ENCODE results near the gene ACBD3.

Gene ACBD3

DNA sequence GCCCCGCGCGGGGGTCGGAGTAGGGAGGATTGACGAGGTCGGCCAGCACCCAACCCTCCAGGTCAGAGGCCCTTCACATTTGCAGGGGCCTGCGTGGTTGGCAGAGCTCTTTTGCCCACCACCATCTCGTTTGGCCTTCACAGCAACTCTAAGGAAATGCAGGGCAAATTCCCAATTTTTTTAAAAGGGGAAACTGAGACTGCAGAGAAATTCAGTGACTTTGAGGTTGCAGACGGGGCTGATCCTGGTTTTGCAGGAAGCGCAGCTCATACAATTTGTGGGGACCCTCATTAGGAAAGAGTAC is 430 bp upstream of the ACBD3 start:
- H3K4me3 ChIP-seq (ENCODE audit: low read depth, low read length), result peak overlapping the region; percentile 64
- TF ChIP-seq, protein P1, sequence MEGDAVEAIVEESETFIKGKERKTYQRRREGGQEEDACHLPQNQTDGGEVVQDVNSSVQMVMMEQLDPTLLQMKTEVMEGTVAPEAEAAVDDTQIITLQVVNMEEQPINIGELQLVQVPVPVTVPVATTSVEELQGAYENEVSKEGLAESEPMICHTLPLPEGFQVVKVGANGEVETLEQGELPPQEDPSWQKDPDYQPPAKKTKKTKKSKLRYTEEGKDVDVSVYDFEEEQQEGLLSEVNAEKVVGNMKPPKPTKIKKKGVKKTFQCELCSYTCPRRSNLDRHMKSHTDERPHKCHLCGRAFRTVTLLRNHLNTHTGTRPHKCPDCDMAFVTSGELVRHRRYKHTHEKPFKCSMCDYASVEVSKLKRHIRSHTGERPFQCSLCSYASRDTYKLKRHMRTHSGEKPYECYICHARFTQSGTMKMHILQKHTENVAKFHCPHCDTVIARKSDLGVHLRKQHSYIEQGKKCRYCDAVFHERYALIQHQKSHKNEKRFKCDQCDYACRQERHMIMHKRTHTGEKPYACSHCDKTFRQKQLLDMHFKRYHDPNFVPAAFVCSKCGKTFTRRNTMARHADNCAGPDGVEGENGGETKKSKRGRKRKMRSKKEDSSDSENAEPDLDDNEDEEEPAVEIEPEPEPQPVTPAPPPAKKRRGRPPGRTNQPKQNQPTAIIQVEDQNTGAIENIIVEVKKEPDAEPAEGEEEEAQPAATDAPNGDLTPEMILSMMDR (IDR thresholded peaks at IDR 0.05; ENCODE audit: insufficient read depth, low read depth, low read length, missing control alignments), result no peak
- DNase-seq (ENCODE audit: low read depth), result no peak

DNA sequence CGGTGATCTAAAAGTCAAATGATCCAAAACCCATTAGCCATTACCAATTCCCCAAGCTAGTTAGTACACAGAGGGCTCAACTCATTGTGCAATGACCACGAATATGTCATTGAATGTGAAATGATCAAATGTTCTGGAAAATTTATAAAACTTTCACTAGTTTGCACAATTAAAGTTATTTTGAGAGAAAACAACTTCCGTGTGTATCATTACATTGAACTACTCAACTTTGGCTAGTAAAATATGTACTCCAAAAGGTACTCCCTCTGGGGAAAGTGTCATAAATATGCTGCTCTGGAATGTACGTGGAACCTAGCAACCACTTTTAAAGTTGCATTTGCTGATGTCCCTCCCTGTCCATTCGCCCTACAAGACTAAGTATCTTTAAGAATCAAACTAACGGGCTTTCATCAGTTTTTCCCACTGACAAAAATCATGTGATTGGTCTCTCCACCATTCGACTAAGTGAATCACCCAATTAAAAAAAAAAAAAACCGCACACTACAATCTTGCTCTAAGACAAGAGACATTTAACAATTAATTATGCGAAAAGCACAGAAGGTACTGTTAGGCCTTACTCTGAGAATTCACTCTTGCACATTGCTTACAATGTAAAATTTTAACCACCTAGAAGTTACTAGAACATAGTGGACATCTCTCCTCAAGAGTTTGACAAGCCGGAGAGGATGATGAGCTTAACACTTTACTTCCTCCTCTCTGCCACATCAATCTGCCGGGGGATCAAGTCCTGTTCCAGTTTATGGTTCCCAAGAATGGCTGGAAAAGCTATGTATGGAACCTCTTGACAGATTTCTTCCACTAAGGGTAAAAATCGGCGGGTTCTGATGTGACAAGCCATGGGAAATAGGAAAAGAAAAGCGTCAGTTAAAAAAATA is 1.2 kb downstream of the ACBD3 start:
- peak overlapping the region; percentile 64 for H3K4me3 ChIP-seq (ENCODE audit: low read depth, low read length)
- TF ChIP-seq, protein P1 (IDR thresholded peaks at IDR 0.05; ENCODE audit: insufficient read depth, low read depth, low read length, missing control alignments), result no peak
- no peak for DNase-seq (ENCODE audit: low read depth)

DNA sequence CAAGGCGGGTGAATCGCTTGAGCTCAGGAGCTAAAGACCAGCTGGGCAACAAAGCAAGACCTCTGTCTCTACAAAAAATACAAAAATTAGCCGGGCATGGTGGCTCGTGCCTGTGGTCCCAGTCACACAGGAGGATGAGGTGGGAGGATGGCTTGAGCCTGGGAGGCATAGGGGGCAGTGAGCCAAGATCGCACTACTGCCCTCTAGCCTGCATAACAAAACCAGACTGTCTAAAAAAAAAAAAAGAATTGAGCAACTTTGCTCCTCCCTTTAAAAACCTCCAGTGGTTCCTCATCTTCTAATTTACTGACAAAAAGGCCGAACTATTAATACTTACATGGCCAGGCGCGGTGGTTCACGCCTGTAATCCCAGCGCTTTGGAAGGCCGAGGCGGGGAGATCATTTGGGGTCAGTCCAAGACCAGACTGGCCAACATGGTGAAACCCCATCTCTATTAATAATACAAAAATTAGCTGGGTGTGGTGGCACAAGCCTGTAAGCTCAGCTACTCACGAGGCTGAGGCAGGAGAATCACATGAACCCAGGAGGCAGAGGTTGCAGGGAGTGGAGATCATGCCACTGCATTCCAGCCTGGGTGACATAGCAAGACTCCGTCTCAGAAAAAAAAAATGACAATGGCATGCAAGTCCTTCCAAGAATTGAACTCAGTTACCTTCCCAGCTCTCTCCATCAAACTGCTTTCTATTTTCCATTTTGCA is 4.4 kb downstream of the ACBD3 start:
- no peak overlapping the region for H3K4me3 ChIP-seq (ENCODE audit: low read depth, low read length)
- TF ChIP-seq, protein P1 (IDR thresholded peaks at IDR 0.05; ENCODE audit: insufficient read depth, low read depth, low read length, missing control alignments), result peak; percentile 18
- DNase-seq (ENCODE audit: low read depth), result peak; percentile 48

DNA sequence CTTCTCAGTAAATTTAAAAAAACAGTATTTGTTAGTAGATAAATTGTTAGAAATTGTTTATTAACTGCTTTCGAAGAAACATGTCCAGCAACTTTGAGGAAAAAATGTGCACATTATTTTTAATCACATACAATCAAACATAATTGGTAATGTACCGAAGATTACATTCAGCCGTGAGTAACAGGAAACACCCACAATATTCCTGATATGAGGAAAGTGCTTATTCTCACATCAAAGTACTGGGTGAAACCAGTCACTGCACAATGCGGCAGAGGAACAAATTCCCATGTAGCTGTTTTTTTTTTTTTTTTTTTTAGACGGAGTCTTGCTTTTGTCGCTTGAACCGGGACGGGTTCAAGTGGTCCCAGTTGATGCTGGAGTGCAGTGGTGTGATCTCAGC is 9.7 kb downstream of the ACBD3 start:
- TF ChIP-seq, protein P1 (IDR thresholded peaks at IDR 0.05; ENCODE audit: insufficient read depth, low read depth, low read length, missing control alignments), result no peak
- no peak for DNase-seq (ENCODE audit: low read depth)

DNA sequence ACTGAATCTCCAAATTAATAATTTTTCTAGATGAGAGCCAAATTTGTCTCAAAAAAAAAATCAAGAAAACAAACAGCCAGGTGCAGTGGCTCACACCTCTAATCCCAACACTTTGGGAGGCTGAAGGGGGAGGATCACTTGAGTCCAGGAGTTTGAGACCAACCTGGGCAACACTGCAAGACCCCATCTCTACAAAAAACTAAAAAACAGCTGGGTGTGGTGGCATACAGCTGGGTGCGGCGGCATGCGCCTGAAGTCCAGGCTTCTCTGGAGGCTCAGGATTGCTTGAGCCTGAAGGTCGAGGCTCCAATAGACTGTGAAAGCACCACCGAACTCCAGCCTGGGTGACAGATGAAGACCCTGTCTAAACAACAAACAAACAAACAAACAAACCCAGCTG is 14.0 kb downstream of the ACBD3 start:
- no peak for DNase-seq (ENCODE audit: low read depth)
- TF ChIP-seq, protein P1 (IDR thresholded peaks at IDR 0.05; ENCODE audit: insufficient read depth, low read depth, low read length, missing control alignments), result no peak
- H3K4me3 ChIP-seq (ENCODE audit: low read depth, low read length), result no peak overlapping the region

More for the DNA sequence above, 9.7 kb downstream of the ACBD3 start:
- no peak overlapping the region for H3K4me3 ChIP-seq (ENCODE audit: low read depth, low read length)

DNA sequence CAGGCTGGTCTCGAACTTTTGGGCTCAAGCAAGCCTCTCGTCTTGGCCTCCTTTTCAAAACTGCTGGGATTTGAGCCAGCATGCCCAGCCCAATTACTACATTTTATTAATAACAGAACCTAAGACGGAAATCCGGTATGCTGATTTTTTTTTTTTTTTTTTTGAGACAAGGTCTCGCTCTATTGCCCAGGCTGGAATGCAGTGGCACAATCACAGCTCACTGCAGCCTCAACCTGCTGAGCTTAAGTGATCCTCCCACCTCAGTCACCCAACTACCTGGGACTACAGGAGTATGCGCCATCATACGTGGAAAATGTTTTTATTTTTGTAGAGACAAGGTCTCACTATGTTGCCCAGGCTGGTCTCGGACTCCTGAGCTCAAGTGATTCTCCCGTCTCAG is 20.2 kb downstream of the ACBD3 start:
- no peak for DNase-seq (ENCODE audit: low read depth)
- TF ChIP-seq, protein P1 (IDR thresholded peaks at IDR 0.05; ENCODE audit: insufficient read depth, low read depth, low read length, missing control alignments), result no peak
- H3K4me3 ChIP-seq (ENCODE audit: low read depth, low read length), result no peak overlapping the region

Data from GM12865 (cell line).